Neural cell (in vitro differentiated cells): ENCODE data around the gene ATP6AP2. TPM values are rescaled to one million over a fixed set of nuclear protein-coding genes. Genes with fewer than 3 reads are reported as not detected.

Source experiments
- H2AFZ ChIP-seq: fragments of 200-600, 300-800 bp; sonication (generic), shearing (Covaris generic); 2 replicates; pipeline ENCODE4 v1.6.0; 2014; ENCODE audit warnings: low read depth, mild to moderate bottlenecking, antibody characterized with exemption, low read length, moderate library complexity
- H3F3A ChIP-seq: fragments of 200-600 bp; shearing (Covaris generic); 2 replicates; pipeline ENCODE4 v1.6.1; 2016; ENCODE audit warnings: mild to moderate bottlenecking, moderate library complexity, mixed read lengths, antibody characterized with exemption, low read length; ENCODE audit not compliant: insufficient read depth, poor library complexity, severe bottlenecking
- H3K27ac ChIP-seq: fragments of 200-600, 300-800 bp; sonication (generic), shearing (Covaris generic); 2 replicates; pipeline ENCODE4 v1.5.1; 2014; ENCODE audit warnings: mild to moderate bottlenecking, low read length, moderate library complexity
- H3K27me3 ChIP-seq: fragments of 300-800, 200-600 bp; sonication (generic), shearing (Covaris generic); 2 replicates; pipeline ENCODE4 v1.6.0; 2014; ENCODE audit warnings: mild to moderate bottlenecking, low read depth, low read length, moderate library complexity; ENCODE audit not compliant: insufficient read depth
- H3K36me3 ChIP-seq: fragments of 300-800, 200-600 bp; sonication (generic), shearing (Covaris generic); 2 replicates; pipeline ENCODE4 v1.5.1; 2014; ENCODE audit warnings: mild to moderate bottlenecking, antibody characterized with exemption, low read length, moderate library complexity; ENCODE audit not compliant: insufficient read depth
- H3K4me2 ChIP-seq: fragments of 300-800, 200-600 bp; sonication (generic), shearing (Covaris generic); 2 replicates; pipeline ENCODE4 v1.6.0; 2014; ENCODE audit warnings: mild to moderate bottlenecking, low read length
- H3K4me3 ChIP-seq: fragments of 300-800, 200-600 bp; sonication (generic), shearing (Covaris generic); 2 replicates; pipeline ENCODE4 v1.5.1; 2014; ENCODE audit warnings: mild to moderate bottlenecking, low read length, moderate library complexity
- H3K79me2 ChIP-seq: fragments of 200-600 bp; shearing (Covaris generic); replicated peaks from 2 replicates; pipeline ENCODE4 v1.6.0; 2014; ENCODE audit warnings: mild to moderate bottlenecking, low read length, moderate library complexity; ENCODE audit not compliant: insufficient read depth
- H3K9ac ChIP-seq: fragments of 300-800, 200-600 bp; sonication (generic), shearing (Covaris generic); 2 replicates; pipeline ENCODE4 v1.6.1; 2016; ENCODE audit warnings: mild to moderate bottlenecking, low read length, mixed read lengths
- H3K9me2 ChIP-seq: fragments of 200-600 bp; shearing (Covaris generic); 2 replicates; pipeline ENCODE4 v1.6.1; 2016; ENCODE audit warnings: mild to moderate bottlenecking, low read length, mixed read lengths; ENCODE audit not compliant: insufficient read depth
- H3K9me3 ChIP-seq: fragments of 200-600, 300-800 bp; sonication (generic), shearing (Covaris generic); 2 replicates; pipeline ENCODE4 v1.6.1; 2016; ENCODE audit warnings: mild to moderate bottlenecking, mixed run types, low read length, moderate library complexity, mixed read lengths
- H4K20me1 ChIP-seq: fragments of 200-600 bp; shearing (Covaris generic); 2 replicates; pipeline ENCODE4 v1.6.1; 2016; ENCODE audit warnings: mild to moderate bottlenecking, mixed run types; ENCODE audit not compliant: insufficient read depth
- EP300 ChIP-seq: fragments of 450-650 bp; conservative IDR thresholded peaks from 2 replicates; pipeline ENCODE4 v1.6.1; 2014; ENCODE audit warnings: antibody characterized with exemption, mild to moderate bottlenecking, moderate library complexity; ENCODE audit not compliant: poor library complexity, severe bottlenecking
- EZH2 ChIP-seq: fragments of 200-600, 300-800 bp; shearing (Covaris generic), sonication (generic); IDR thresholded peaks from 2 replicates; pipeline ENCODE4 v1.6.1; 2014; ENCODE audit warnings: antibody characterized with exemption, low read length, borderline replicate concordance, mild to moderate bottlenecking; ENCODE audit not compliant: insufficient read depth, poor library complexity, severe bottlenecking
- MXI1 ChIP-seq: fragments of 450-650 bp; conservative IDR thresholded peaks from 2 replicates; pipeline ENCODE4 v1.6.1; 2014; ENCODE audit warnings: antibody characterized with exemption, mild to moderate bottlenecking; ENCODE audit not compliant: poor library complexity, severe bottlenecking
- POLR2AphosphoS5 ChIP-seq: IDR thresholded peaks from 2 replicates; pipeline ENCODE4 v1.6.1; 2012
- RAD21 ChIP-seq: fragments of 450-650 bp; conservative IDR thresholded peaks from 2 replicates; pipeline ENCODE4 v1.6.1; 2014; ENCODE audit warnings: antibody characterized with exemption, mild to moderate bottlenecking, moderate library complexity
- SMC3 ChIP-seq: fragments of 450-650 bp; conservative IDR thresholded peaks from 2 replicates; pipeline ENCODE4 v1.6.1; 2014; ENCODE audit warnings: antibody characterized with exemption, mild to moderate bottlenecking, moderate library complexity; ENCODE audit not compliant: poor library complexity
- TAF1 ChIP-seq: IDR thresholded peaks from 2 replicates; pipeline ENCODE4 v1.6.1; 2012; ENCODE audit warnings: low read depth
- polyA plus RNA-seq: library from polyadenylated mRNA; depleted of rRNA; stranded (reverse); fragments of >200 nt; gene quantifications from 2 replicates; pipeline ENCODE4 v1.2.3, GENCODE V29; 2014
- TF ChIP-seq, protein P1 (sequence below): fragments of 450-650 bp; IDR thresholded peaks from 2 replicates; pipeline ENCODE4 v1.5.1; 2014; ENCODE audit warnings: antibody characterized with exemption, mild to moderate bottlenecking, moderate library complexity; ENCODE audit not compliant: poor library complexity, severe bottlenecking
- TF ChIP-seq, protein P2 (sequence below): IDR thresholded peaks from 2 replicates; pipeline ENCODE4 v1.6.1; 2012; ENCODE audit warnings: borderline replicate concordance

The ATP6AP2 gene
- polyA plus RNA-seq, 1 donor from 2014 or later, result 236 TPM

DNA sequence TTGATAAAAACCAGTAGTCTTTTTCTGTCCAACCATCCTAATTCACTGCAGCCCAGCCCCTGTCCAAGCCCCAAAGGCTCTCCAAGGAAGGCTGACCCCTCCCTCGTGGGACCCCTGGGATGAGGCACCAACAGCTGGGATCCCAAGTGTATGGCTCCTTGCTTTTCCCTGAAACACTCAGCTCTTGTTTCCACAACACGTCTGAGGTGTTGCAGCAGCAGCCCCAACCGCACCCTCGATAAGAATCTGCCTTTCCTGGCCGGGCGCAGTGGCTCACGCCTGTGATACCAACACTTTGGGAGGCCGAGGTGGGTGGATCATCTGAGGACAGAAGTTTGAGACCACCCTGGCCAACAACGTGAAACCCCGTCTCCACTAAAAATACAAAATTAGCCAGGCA is 17.0 kb upstream of the ATP6AP2 start:
- no peak overlapping the region for H3K9ac ChIP-seq
- no peak overlapping the region for H2AFZ ChIP-seq
- no peaks in the 10 kb centered on the region for H3K79me2 ChIP-seq
- no peaks in the 10 kb centered on the region for H4K20me1 ChIP-seq
- no peak overlapping the region for H3K27ac ChIP-seq
- no peaks in the 10 kb centered on the region for H3K36me3 ChIP-seq
- no peaks in the 10 kb centered on the region for H3K9me2 ChIP-seq
- no peaks in the 10 kb centered on the region for H3K27me3 ChIP-seq
- TF ChIP-seq TAF1, result no peak
- TF ChIP-seq, protein P1, sequence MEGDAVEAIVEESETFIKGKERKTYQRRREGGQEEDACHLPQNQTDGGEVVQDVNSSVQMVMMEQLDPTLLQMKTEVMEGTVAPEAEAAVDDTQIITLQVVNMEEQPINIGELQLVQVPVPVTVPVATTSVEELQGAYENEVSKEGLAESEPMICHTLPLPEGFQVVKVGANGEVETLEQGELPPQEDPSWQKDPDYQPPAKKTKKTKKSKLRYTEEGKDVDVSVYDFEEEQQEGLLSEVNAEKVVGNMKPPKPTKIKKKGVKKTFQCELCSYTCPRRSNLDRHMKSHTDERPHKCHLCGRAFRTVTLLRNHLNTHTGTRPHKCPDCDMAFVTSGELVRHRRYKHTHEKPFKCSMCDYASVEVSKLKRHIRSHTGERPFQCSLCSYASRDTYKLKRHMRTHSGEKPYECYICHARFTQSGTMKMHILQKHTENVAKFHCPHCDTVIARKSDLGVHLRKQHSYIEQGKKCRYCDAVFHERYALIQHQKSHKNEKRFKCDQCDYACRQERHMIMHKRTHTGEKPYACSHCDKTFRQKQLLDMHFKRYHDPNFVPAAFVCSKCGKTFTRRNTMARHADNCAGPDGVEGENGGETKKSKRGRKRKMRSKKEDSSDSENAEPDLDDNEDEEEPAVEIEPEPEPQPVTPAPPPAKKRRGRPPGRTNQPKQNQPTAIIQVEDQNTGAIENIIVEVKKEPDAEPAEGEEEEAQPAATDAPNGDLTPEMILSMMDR, result no peak
- TF ChIP-seq MXI1, result no peak
- TF ChIP-seq SMC3, result no peak
- TF ChIP-seq, protein P2, sequence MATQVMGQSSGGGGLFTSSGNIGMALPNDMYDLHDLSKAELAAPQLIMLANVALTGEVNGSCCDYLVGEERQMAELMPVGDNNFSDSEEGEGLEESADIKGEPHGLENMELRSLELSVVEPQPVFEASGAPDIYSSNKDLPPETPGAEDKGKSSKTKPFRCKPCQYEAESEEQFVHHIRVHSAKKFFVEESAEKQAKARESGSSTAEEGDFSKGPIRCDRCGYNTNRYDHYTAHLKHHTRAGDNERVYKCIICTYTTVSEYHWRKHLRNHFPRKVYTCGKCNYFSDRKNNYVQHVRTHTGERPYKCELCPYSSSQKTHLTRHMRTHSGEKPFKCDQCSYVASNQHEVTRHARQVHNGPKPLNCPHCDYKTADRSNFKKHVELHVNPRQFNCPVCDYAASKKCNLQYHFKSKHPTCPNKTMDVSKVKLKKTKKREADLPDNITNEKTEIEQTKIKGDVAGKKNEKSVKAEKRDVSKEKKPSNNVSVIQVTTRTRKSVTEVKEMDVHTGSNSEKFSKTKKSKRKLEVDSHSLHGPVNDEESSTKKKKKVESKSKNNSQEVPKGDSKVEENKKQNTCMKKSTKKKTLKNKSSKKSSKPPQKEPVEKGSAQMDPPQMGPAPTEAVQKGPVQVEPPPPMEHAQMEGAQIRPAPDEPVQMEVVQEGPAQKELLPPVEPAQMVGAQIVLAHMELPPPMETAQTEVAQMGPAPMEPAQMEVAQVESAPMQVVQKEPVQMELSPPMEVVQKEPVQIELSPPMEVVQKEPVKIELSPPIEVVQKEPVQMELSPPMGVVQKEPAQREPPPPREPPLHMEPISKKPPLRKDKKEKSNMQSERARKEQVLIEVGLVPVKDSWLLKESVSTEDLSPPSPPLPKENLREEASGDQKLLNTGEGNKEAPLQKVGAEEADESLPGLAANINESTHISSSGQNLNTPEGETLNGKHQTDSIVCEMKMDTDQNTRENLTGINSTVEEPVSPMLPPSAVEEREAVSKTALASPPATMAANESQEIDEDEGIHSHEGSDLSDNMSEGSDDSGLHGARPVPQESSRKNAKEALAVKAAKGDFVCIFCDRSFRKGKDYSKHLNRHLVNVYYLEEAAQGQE, result no peak
- no peak for TF ChIP-seq POLR2AphosphoS5
- TF ChIP-seq EZH2, result no peak
- no peak for TF ChIP-seq RAD21
- no peak for TF ChIP-seq EP300
- H3F3A ChIP-seq, result no peaks in the 10 kb centered on the region
- no peak overlapping the region for H3K4me2 ChIP-seq
- H3K9me3 ChIP-seq, result no peaks in the 10 kb centered on the region
- no peak overlapping the region for H3K4me3 ChIP-seq

DNA sequence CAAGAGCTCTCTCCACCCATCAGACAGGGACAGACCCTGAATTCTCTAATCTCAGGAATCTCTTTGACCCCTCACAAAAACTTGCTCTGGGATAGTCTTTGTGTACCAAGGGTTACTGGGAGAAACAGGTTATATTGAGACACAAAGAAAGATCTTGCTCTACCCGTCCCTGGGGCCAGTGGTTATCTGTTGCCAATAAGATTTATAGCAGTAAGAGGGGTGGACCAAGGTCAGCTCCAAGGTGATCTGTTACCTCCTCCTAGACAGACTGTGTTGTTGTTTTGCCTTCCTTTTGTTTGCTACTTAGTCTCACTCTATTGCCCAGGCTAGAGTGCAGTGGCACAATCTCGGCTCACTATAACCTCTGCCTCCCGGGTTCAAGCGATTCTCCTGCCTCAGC is 16.3 kb upstream of the ATP6AP2 start:
- Histone ChIP-seq H3K27me3 (no peaks in the 10 kb centered on the region), H3K9me2 (no peaks in the 10 kb centered on the region), H3K36me3 (no peaks in the 10 kb centered on the region), H3K79me2 (no peaks in the 10 kb centered on the region), H3K4me3 (no peak overlapping the region), H3K4me2 (no peak overlapping the region), H2AFZ (no peak overlapping the region), H3K9ac (no peak overlapping the region), H4K20me1 (no peaks in the 10 kb centered on the region), H3K9me3 (no peaks in the 10 kb centered on the region), H3K27ac (no peak overlapping the region), H3F3A (no peaks in the 10 kb centered on the region)
- TF ChIP-seq EP300 (no peak), EZH2 (no peak), RAD21 (no peak)
